Lung (tissue), 12 donors: ENCODE data around the gene TRAF3. TPM values are rescaled to one million over a fixed set of nuclear protein-coding genes. Genes with fewer than 3 reads are reported as not detected.

Experiments used
- ATAC-seq: fragments of 200-7000 bp; cut with Tn5 transposase; one replicate; pipeline ENCODE4 v1.9.1; 2020; ENCODE audit warnings: moderate number of reproducible peaks; ENCODE audit not compliant: insufficient read depth, low FRiP score
- DNase-seq, 3 donors: peaks; one replicate each; pipeline ENCODE4 v3.0.0-alpha.2; 2013 to 2017
- H3K27ac ChIP-seq, 2 donors: one replicate each; pipeline ENCODE4 v1.5.1; 2013; ENCODE audit warnings: mild to moderate bottlenecking in 2 of 2, moderate library complexity in 2 of 2, control low read depth in 1 of 2, inconsistent platforms in 1 of 2, low read depth in 1 of 2, low read length in 1 of 2
- H3K27me3 ChIP-seq, 3 donors: one replicate each; pipeline ENCODE4 v1.5.1; 2013; ENCODE audit warnings: low read length in 2 of 3; ENCODE audit not compliant: control insufficient read depth in 3 of 3, insufficient read depth in 3 of 3
- H3K36me3 ChIP-seq, 4 donors: one replicate each; pipeline ENCODE4 v1.5.1; 2013; ENCODE audit warnings: low read length in 4 of 4, mild to moderate bottlenecking in 1 of 4, moderate library complexity in 1 of 4; ENCODE audit not compliant: control insufficient read depth in 4 of 4, insufficient read depth in 4 of 4
- H3K4me1 ChIP-seq, 5 donors: one replicate each; pipeline ENCODE4 v1.5.1; 2013; ENCODE audit warnings: low read length in 5 of 5, mild to moderate bottlenecking in 2 of 5, moderate library complexity in 1 of 5; ENCODE audit not compliant: control insufficient read depth in 5 of 5, insufficient read depth in 5 of 5
- H3K4me3 ChIP-seq: one replicate; pipeline ENCODE4 v1.5.1; 2013; ENCODE audit warnings: mild to moderate bottlenecking, control low read depth, moderate library complexity
- H3K9ac ChIP-seq, 2 donors: one replicate each; pipeline ENCODE4 v1.5.1; 2013; ENCODE audit warnings: low read length in 2 of 2, control low read depth in 1 of 2; ENCODE audit not compliant: insufficient read depth in 1 of 2
- H3K9me3 ChIP-seq, 4 donors: one replicate each; pipeline ENCODE4 v1.5.1; 2013; ENCODE audit warnings: low read length in 3 of 4, mild to moderate bottlenecking in 1 of 4, moderate library complexity in 1 of 4; ENCODE audit not compliant: control insufficient read depth in 4 of 4, insufficient read depth in 3 of 4
- CTCF ChIP-seq: IDR thresholded peaks from 2 replicates; pipeline ENCODE4 v1.5.1; 2012; ENCODE audit warnings: mild to moderate bottlenecking; ENCODE audit errors: control extremely low read depth, extremely low read depth
- WGBS, 2 donors: extraction: QIAGEN DNeasy Blood & Tissue Kit; methylation state at CpG; one replicate each; pipeline ENCODE4 v1.1.7; 2013; 5-methylcytosine and 5-hydroxymethylcytosine counted together
- polyA plus RNA-seq, 2 donors: library from polyadenylated mRNA; stranded (reverse); fragments of 200-250 nt; gene quantifications; one replicate each; pipeline ENCODE4 v1.2.1, GENCODE V29; 2013
- total RNA-seq, 2 donors: library from RNA; depleted of rRNA in 1 of 2; stranded (reverse); fragments of >200 nt in 1 of 2; gene quantifications; one replicate each; pipeline ENCODE4 v1.2.1, GENCODE V29; 2014 to 2021
- donor health status: control.
- donor health status: control.
- donor health status: Bipolar disorder and iron deficiency.
- donor health status: healthy.
- donor health status: DM: yes; HTN: yes; CAD: no.

The TRAF3 gene
- total and polyA plus RNA-seq, 4 donors = 5.7 to 25.5 (median 18.7) TPM

DNA sequence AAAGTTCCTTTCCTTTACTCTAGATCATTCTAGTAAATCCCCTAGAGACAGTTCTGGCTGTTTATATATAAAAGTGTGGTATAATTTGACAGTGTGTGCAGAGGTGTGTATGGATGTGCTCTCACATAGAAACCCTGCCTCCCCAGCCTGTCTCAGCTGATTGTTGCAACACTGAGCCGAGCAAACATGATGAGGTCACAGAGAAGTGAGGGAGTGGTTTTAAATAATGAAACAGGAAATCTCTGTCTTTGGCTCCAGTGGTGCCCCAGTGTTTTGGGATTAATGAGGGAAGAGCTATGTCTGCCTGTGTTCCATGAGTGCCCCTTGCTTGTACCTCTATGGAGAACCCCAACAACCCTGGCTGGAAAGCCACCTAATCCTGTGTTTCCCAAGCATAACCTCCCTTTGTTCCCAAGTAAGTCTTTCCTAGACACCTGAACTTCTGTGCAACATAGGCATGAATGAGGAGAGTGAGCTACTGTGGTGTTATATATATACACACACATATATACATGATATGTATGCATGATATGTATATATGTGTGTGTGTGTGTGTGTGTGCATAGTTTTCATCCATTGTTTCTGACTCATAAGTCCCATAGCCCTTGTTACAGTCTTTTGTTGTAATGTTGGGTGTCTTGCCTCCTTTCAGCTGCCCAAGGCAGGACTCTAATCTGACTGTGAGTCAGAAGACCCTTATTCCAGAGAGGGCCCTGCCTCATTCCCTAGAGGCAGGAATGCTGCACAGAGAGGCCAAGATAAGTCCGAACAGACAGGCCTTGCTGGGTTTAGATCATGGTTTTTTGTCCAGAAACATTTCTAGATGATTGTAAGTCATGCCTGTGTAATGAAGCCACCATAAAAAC lies 18.0 kb downstream of the TRAF3 start:
- peak; percentile 85 for ATAC-seq
- TF ChIP-seq CTCF = no peak
- Histone ChIP-seq H3K4me1 (peaks cover 0 to 13% (median 0%) of the 10 kb centered on the region in 5 donors), H3K27me3 (no peaks in the 10 kb centered on the region), H3K9me3 (peaks cover 0 to 4% (median 0%) of the 10 kb centered on the region in 4 donors), H3K27ac (peak overlapping the region in 1 of 2 donors; percentile 81), H3K4me3 (no peak overlapping the region), H3K9ac (peak overlapping the region in 1 of 2 donors; percentile 46), H3K36me3 (peaks cover 0 to 2% (median 0%) of the 10 kb centered on the region in 4 donors)
- 46 to 50% methylated on average over 2 of the region's 2 CpGs for WGBS, 2 donors
- peak; percentile 76 to 92 (median 84) for DNase-seq

DNA sequence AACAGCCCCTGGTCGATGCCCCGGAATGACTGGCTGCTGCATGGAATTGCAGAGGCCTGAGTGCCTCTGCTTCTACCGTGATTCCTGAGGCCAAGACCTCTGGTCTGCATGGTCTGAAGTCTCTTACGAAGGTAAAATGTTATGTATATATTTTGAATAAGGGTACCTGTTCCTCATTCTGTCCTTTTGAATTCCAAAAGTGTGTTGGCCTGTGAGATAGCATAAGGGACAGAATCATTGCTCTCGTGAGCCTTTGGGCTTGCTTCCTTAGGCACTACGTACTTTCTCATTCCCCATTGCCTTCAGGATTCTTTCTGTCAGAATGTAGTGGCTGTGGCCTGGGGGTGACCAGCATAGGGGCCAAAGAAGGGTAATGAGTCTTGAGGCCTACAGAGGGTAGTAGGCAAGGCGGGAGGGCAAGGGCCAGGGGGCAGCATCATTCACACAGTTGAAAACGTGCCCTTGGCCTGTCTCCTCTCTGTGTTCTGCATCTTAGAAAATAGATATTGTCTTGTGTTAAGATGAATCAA lies 19.5 kb downstream of the TRAF3 start:
- no peak overlapping the region for H3K9ac ChIP-seq
- 84 to 97% methylated on average over 8 of the region's 8 CpGs for WGBS, 2 donors
- DNase-seq = no peak

GRCh38 chr14:102798926-102799325 lies 21.7 kb downstream of the TRAF3 start:
- H3K9ac ChIP-seq = no peak overlapping the region
- peaks cover 0 to 13% (median 0%) of the 10 kb centered on the region in 5 donors for H3K4me1 ChIP-seq
- H3K9me3 ChIP-seq = no peaks in the 10 kb centered on the region
- no peaks in the 10 kb centered on the region for H3K36me3 ChIP-seq
- no peak for ATAC-seq
- H3K27me3 ChIP-seq = no peaks in the 10 kb centered on the region
- H3K27ac ChIP-seq = no peak overlapping the region
- TF ChIP-seq CTCF = no peak
- 87 to 97% methylated on average over 2 of the region's 2 CpGs for WGBS, 2 donors
- no peak for DNase-seq
- no peak overlapping the region for H3K4me3 ChIP-seq

More for the DNA sequence above, 19.5 kb downstream of the TRAF3 start:
- TF ChIP-seq CTCF = no peak
- Histone ChIP-seq H3K9me3 (peaks cover 0 to 4% (median 0%) of the 10 kb centered on the region in 4 donors), H3K4me1 (peaks cover 0 to 13% (median 0%) of the 10 kb centered on the region in 5 donors), H3K27me3 (no peaks in the 10 kb centered on the region), H3K4me3 (no peak overlapping the region), H3K27ac (no peak overlapping the region), H3K36me3 (peaks cover 0 to 2% (median 0%) of the 10 kb centered on the region in 4 donors)
- no peak for ATAC-seq
